NCI-H446 (cell line): Measurements from ENCODE around the gene PRLR.
A peak's percentile ranks its signal among the peaks of the same experiment; 100 is the strongest.
"Not testable (repeated sequence)": the region's sequence is repeated elsewhere in the genome, so short reads cannot be mapped to it uniquely, and the experiment has no call there.

Experiments
- DNase-seq, 2 experiments: peaks; one replicate each; lab custom pipeline; 2025; lab: John Stamatoyannopoulos, UW

Gene PRLR

DNA sequence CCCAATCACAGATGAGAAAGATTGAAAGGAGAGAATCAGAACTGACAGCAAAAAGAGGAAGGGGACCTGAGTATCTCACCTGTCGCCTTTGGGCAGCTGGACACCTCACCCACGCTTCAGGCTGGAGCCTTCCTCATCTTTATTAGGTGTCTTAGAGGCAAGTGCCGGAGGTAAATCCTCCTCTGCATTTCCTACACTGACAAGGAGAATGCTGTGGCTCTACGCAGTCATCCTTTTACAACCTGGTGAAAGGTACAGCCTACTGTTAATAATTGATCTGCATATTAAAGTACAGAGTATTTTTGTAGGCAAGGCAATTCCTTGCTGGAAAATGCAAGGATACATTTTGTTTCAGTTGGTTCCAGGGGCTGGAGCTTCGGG lies 34.8 kb downstream of the PRLR start:
- no peak for DNase-seq

DNA sequence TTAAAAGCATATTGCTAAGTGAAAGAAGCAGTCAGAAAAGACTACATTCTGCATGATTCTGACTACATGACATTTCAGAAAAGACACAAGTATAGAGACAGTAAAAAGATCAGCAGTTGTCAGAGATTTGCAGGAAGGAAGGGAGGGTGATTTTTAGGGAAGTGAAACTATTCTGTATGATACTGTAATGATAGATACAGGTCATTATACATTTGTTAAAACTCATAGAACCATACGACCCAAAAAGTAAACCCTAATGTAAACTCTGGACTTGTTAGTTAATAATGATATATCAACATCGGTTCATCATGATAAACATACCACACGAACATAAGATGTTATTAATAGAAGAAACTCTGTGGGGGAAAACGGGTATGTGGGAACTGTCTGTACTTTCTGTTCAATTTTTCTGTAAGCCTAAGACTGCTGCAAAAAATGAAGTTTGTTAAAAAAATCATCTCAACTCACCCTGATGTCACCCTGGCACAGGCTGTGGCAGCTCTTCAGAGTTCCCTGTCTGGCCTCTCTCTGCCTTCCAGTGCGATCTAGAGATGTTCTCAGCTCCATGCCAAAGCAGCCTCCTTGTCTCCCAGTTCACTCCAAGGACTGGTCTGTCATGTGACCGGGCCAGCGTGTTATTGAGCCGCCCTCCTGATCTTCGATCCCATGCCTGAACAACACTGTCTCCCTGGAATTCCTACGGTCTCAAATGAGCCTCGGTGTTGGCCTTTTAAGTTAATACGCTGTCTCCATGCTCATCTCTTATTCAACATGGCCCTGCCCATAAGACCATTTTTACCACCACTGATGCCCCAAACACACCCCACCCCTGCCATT lies 35.4 kb downstream of the PRLR start:
- no peak for DNase-seq

DNA sequence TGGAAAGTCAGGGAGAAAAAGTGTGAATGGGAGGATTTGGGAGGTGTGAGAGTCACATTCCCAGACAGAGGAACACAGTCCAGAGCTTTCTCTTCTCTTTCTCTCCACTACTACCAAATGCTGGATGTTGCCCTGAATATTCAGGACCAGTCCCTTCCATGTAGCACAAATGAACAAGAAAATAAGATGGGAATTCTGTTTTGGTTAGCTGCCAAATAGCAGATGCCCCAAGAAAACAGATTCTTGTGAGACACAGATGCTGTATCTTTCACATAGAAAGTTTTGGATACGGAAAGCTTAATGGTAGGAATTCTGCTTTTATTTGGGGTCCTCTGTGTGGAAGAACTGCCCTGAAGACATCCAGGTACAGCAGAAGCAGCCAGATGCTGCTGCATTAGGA lies 37.8 kb downstream of the PRLR start:
- DNase-seq, result no peak

DNA sequence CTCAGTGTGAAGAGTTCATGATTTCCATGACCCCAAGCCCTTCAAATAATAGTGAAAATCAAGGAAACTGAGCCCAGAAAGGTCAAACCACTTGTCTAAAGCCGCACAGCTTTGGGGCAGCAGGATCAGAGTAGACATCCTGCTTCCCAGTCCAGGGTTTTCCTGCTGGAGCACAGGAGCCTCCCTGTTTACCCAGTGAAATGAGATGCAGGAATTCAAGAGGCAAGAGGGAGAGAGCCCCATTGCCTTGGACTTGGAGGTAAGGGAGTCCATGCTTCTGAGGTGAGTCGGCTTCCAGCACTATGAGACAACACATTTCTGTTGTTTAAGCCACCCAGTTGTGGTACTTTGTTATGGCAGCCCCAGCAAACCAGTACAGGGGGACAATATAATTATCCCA lies 40.5 kb downstream of the PRLR start:
- DNase-seq, result not testable (repeated sequence)

DNA sequence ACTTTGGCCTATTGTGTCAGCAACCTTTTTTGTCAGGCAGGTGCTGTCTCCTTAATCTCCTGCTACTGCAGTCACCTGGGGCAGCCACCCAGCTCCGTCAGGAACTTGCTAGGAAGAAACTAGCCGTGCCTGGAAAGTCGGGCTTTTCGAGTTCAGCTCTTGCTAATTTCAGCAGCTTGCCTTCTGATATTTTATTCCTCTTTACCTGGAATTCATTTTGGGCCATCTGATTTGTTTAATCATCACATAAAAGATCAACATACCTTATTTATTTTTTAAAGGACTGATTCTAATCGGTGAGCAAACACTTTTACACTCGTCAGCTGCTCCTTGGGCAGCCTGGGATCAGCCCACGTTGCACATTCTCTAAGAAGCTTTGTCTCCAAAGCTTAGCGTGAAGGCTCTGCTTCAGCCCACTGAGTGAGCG lies 42.2 kb downstream of the PRLR start:
- DNase-seq, result no peak

DNA sequence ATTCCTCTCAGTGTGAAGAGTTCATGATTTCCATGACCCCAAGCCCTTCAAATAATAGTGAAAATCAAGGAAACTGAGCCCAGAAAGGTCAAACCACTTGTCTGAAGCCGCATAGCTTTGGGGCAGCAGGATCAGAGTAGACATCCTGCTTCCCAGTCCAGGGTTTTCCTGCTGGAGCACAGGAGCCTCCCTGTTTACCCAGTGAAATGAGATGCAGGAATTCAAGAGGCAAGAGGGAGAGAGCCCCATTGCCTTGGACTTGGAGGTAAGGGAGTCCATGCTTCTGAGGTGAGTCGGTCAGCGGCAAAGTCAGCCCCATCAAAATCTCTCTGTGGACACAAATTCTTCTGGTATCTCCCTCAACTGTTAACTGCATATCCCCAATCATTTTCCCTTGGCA lies 42.7 kb downstream of the PRLR start:
- not testable (repeated sequence) for DNase-seq

DNA sequence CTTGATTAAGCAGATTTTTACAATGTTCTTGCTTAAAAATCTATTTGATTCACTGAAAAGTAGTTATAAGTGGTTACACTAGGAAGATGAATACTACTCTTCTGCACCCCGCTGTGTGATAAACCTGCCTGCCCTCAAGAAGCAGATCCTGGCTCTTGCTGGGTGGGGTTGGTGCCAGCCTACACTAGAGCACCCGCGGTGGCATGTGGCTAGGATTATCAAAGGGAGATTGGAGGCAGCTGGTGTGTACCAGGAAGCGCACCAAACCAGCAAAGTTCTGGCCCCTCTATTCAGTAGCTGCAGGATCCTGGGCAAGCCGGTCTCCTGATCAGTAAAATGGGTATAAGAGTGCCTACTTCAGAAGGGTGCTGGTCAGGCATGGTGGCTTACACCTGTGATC lies 43.5 kb downstream of the PRLR start:
- no peak for DNase-seq

DNA sequence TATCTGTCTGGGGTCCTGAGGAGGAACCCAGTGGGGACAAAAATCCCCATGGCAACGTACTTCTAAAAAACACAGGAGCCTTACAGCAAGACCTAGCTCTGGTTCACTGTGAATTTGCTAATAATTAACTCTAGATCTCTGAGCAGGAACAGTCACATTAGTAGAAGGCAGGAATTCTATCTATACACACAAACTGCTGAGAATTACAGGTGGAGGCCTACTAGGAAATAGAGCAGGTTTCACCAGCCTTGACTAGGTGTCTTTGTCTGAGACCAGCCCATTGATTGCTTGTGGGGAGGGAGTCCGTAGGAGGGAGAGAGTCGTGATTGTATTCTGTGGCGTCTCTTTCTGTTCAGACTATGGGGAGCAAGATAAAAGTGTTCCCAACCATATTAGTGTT lies 44.8 kb downstream of the PRLR start:
- no peak for DNase-seq

DNA sequence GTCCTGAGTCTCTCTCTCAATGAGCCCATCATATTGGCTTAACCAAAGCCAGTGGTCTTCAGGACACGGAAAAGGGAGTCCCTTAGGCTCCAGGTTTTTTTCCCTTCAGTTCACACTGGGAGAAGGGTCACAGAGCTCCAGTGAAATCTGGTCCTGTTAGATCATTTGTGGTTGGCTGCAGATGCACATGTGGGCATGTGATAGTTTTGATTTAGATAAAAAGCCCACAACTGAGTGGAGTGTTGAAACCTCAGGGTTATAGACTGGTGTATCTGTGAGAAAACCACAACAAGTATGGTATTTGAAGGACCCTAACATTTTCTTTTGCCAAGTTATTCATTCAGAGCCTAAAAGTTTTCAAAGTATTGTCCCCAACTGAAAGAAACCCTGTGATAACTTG lies 46.7 kb downstream of the PRLR start:
- no peak for DNase-seq

DNA sequence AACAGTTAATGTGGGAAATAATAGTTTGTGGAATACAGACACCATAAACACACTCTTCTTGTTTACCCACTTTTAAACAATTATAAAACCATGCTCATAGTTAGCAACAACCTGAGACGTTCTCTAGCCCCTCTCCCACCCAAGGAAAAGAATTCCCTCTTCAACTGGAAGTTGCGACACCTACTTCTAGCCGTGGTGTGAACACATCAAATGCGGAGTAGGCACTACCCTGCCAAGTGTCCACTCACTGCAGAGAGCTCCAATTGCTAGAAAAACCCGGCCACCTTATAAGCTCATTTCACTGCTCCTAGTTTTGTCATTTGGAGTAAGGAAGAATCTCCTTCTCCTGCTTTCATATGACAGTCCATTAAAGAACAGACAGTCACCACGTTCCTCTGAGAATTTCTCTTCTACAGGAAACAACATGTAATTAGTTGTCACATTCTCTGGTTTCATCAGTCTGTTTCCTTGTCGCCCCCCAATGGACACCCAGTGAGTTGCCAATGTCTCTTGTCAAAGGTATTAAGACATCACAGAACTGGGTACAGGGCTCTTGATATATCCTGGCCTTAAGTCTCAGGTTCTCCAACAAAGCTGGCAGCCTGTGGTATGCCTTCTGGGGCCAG lies 47.3 kb downstream of the PRLR start:
- DNase-seq, result peak; percentile 73 to 81

DNA sequence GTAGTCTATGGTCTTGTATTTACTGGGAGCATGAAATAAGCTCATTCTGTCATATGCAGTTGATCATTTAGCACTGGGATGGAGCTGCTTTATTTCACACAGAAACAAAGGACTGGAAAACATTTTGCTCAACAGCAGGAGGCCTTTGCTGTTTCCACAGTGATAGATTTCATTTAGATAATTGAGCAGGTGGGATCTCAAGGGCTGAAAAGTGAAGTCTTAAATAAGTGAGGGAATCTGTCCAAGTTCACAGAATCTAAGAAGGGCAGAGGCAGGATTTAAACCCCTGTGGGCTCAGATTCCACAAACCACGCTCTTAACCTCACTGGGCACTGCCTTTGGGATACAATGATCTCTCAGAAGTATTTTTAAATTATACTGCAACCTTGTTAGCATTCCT lies 47.8 kb downstream of the PRLR start:
- DNase-seq, result no peak

DNA sequence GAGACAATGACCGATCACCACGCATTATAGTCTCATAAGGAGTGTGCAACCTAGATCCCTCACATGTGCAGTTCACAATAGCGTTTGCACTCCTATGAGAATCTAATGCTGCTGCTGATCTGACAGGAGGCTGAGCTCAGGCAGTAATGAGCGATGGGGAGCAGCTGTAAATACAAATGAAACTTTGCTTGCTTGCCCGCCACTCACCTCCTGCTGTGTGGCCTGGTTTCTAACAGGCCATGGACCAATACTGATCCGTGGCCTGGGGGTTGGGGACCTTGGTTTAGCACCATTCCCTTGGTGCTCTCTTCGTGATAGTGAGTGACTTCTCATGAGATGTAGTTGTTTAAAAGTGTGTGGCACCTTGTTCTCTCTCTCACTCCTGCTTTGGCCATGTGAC lies 50.2 kb downstream of the PRLR start:
- no peak for DNase-seq

DNA sequence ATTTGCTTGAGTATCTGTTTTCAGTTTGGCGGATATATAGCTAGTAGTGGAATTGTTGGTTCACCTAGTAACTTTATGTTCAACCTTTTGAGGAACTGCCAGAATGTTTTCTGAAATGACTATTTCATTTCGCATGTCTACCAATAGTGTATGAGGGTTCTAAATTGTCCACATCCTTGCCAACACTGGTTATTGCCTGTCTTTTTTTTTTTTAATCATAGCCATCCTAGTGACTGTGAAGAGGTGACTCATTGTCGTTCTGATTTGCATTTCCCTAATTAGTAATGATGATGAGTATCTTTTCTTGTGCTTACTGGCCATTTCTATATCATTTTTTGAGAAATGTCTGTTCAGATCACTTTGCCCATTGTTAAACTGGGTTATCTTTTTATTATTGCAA lies 52.5 kb downstream of the PRLR start:
- no peak for DNase-seq

DNA sequence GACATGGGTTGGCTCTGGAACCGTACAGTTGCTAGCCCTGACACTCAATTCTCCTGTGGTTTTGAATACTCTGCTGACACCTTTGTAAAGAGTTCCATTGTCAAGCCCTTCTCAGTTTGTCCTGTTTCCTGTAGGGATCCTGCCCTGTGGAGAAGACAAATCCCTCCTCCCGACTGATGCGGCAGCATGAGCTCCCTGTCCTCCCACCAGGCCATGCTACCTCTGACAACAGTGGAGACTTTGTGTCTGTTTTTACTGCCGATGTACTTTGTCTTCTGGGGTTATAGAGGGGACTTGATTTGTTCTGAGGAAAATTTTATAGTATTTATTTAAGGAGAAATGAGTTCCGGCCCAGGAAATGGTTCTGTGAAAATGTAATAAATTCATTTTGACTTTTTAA lies 57.8 kb downstream of the PRLR start:
- no peak for DNase-seq

DNA sequence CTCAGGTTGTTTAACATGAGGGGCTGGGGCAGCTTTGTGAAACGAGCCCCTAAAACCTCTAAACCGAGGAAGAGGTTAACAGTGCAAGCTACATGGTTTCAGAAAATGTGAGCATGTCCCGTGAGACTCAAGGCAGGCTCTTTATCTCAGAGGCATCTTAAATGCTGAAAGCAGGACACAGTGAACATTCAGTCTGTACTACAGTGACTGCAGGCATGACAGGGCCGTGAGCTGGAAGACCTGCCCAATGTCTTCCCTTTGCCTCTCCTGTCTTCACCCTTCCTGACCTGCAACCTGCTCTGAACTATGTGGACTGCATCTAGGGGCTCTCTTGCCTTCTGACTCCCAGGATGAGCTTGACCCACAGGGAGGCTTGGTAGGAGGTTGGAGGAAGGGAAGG lies 58.3 kb downstream of the PRLR start:
- DNase-seq, result no peak

DNA sequence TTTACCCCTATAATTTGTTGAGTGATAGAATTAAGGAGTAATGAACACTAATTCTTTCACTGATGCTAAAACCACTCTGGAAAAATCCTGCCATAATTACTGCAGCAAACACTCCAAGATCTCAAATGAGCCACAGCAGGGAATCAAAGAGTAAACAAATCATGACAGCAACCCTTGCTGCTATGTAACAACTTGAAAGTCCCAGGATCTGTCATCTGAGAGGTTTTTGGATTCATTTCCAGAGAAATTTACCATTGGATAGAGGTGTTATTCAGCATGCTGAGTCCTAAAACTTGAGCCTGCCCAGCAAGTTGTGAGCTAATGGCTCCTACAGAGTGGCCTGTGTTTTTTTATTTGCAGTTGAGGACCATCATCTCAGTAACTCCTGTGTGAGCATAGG lies 59.2 kb downstream of the PRLR start:
- peak; percentile 39 to 51 for DNase-seq

DNA sequence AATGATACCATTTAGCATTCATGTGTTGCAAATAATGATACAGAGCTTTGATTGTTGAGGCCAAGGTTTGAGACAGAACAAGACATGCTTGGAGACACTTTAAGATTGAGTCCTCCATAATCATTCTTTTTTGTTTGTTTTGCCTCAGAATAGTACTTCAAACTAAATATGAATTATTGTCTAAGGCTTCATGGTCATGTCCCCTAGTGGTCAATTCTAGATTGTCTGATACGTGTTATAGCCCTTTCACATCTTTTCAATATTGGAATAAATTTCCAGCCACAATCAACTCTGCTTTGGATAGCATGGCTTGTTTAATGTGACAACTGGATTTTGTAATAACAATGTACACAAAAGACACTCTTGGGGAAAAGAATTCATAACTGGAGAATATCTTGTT lies 64.2 kb downstream of the PRLR start:
- DNase-seq, result no peak

DNA sequence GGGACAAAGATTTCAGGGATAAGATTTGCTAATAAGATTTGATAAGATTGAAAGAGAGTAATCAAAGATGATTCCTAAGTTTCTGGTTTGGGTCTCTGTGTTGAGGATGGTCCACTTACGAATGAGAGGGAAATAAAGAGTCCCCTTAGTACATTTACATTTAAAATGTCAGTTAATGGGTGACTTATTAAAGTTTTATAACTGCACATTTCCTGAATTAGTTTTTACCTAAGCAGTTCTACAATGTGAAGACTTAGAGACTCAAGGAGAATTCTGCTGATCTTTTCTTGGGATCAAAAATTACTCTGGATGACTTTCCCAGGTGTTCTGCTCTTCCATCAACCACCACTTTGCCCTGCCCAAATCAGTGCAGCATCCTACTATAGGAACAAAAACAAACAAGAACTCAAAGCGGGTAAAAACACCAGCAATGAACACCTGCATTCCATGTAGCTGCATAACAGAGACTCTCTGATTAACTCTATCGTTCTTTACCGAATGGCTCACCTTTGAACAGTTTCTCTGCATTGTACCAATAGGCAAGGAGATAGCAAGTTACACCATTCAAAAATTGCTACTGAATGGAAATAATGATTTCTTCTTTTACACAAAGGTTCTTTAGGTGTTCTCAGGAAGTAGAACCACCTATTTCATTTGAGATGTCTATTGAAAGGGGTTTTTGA lies 65.3 kb downstream of the PRLR start:
- no peak for DNase-seq

DNA sequence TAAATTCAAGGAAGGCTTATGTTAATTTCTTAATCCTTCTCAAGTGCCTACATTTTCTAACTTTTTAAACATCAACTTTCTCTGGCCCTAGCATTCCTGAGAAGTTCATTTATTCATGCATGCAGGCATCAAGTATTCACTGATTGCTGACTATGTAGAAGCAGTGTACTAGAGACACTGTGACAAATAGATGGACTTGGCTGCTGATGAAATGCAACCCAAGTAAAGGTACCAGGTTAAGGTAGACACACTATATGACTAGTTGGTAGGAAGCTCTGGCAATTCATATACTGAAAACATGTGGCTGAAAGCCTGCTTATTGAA lies 66.6 kb downstream of the PRLR start:
- DNase-seq, result no peak

DNA sequence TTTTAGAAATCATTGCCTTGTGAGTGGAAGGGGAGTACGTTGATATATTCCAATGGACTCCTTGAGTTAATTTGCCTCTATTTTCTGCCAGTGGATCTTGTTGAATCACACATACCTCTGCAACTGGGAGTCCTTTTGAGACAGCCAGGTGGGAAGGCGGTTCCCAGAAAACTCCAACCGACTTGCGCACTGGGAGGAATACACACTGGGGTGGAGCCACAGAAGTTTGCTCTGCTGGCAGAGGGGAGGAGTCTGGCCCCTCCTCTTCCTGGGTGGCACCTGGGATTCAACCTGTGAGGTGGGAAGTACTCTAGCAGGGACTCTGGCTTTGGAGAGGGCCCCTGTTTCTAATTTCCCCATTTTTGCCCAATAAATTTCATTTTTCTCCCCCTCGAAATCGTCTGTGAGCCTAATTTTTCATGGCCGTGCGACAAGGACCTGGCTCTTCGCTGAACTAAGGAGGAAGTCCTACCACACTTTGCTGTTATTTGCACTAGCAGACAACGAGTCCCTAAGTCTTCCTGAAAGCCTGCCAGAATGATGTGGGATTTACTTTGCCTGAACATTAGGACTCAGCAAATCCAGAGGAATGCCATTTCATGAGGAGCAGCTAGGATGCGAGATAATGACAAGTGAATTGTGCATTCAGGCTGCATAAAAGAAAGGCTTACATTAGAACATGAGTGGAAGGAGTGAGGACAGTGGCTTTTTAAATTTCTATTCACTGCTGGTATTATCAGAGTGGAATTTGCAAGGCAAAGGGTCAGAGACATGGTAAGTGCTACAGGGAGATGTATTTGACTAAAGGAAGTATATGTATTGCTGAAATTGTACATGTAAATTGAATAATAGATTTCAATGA lies 67.2 kb downstream of the PRLR start:
- no peak for DNase-seq

DNA sequence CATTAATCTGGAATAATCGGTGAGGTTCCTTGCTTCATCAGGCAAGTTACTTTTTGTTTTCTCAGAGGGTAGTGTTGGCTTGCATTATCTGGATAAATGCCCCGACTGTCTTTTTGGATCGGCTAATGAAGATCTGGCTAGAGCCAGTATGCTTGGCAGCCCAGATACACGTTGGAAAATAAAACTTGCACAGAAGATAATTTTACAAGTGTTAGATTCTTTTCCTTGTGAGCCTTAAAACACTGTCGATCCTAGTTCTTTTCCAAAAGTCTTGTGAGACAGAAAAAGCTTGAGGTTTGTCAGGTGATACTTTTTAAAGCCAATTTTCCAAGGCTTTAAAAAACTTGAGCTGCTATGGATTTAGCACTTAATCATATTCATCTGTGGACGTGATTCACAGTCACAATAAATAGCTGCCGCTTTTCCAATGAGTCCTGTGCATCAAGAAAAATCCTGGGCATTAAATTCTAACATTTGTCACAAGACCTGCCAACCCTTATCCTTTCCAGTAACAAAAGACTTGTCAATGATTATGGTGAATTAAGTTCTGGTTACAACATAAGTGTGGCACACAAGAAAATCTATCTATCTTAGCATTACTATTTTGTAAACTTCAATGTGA lies 68.5 kb downstream of the PRLR start:
- peak; percentile 80 to 90 for DNase-seq
